ENCODE results near the gene SLC7A7. TPM values are rescaled to one million over a fixed set of nuclear protein-coding genes. Genes with fewer than 3 reads are reported as not detected.
A peak's percentile ranks its signal among the peaks of the same experiment; 100 is the strongest.

The SLC7A7 gene
- total and polyA plus RNA-seq, 4 donors = 2.8 to 14.3 (median 8.8) TPM

DNA sequence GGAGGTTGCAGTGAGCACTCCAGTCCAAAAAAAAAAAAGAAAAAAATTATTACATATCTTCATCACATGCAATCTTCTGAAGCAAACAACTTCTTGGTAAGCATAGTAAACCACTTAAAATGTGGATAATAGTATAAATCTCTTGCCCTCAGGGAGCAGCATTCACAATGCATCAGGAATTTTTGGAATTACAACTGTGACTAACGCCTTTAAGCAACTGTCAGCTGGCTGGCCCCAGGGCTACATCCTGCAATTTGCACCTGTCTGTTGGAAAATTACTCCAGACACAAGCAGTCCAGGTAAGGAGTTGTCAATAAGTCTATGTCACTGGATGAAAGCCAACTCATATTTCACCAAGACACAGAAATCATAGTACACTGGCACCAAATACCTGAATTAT lies 5.5 kb upstream of the SLC7A7 start (continued):
- TF ChIP-seq, protein P1, sequence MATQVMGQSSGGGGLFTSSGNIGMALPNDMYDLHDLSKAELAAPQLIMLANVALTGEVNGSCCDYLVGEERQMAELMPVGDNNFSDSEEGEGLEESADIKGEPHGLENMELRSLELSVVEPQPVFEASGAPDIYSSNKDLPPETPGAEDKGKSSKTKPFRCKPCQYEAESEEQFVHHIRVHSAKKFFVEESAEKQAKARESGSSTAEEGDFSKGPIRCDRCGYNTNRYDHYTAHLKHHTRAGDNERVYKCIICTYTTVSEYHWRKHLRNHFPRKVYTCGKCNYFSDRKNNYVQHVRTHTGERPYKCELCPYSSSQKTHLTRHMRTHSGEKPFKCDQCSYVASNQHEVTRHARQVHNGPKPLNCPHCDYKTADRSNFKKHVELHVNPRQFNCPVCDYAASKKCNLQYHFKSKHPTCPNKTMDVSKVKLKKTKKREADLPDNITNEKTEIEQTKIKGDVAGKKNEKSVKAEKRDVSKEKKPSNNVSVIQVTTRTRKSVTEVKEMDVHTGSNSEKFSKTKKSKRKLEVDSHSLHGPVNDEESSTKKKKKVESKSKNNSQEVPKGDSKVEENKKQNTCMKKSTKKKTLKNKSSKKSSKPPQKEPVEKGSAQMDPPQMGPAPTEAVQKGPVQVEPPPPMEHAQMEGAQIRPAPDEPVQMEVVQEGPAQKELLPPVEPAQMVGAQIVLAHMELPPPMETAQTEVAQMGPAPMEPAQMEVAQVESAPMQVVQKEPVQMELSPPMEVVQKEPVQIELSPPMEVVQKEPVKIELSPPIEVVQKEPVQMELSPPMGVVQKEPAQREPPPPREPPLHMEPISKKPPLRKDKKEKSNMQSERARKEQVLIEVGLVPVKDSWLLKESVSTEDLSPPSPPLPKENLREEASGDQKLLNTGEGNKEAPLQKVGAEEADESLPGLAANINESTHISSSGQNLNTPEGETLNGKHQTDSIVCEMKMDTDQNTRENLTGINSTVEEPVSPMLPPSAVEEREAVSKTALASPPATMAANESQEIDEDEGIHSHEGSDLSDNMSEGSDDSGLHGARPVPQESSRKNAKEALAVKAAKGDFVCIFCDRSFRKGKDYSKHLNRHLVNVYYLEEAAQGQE (IDR thresholded peaks at IDR 0.05) = no peak
- TF ChIP-seq SP1 (IDR thresholded peaks at IDR 0.05) = no peak
- TF ChIP-seq HNF4G (IDR thresholded peaks at IDR 0.05) = no peak
- TF ChIP-seq EGR1 (IDR thresholded peaks at IDR 0.05; ENCODE audit: low read depth in 2 of 2) = no peak
- TF ChIP-seq RAD21 (IDR thresholded peaks at IDR 0.05) = no peak
- TF ChIP-seq GABPA (IDR thresholded peaks at IDR 0.05 in 1 of 2, conservative IDR thresholded peaks at IDR 0.05 in 1 of 2) = no peak

DNA sequence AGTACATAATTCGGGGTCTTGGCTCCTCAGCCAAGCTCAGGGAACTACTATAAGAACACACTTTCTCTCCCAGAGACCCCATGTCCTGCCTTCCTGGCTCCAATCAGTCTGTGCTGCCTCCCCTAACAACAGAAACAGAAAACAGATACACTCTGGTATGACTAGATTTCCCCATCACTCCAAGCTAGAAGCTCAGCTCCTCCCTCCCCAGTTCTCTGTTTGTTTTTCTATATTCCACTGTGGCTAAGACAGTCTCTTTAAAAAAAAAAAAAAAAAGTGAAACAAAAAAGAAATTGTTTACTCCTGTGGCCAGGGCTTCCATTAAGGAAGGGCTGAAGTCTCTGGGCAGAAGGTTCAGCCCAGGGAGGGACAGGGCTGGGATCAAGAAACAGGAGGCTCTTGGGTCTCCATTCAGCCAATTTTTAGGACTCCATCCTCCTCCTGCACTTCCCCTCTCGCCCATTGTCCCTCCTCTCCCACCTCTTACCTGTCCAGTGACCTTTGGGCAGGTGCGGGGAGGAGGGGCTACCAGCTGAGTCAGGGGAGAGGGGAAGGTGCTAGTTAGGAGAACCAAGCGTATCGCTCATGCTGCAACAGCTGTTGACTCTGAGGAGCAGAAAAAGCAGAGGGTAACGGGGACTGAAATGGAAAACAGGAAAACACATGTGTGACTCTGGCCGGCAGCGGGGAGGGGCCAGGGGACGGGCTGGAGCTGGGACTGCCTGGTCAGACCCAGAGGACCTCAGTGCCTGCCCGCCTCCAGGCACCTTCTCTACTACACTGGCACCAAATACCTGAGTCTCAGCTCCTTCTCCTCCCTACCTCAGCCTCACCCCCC lies 4.1 kb upstream of the SLC7A7 start:
- no peak for DNase-seq (ENCODE audit: low spot score)
- H3K36me3 ChIP-seq (ENCODE audit: control insufficient read depth in 4 of 4, insufficient read depth in 3 of 4, low read depth in 1 of 4, low read length in 3 of 4) = no peaks in the 10 kb centered on the region
- no peaks in the 10 kb centered on the region for H3K27me3 ChIP-seq (ENCODE audit: control insufficient read depth in 4 of 4, insufficient read depth in 4 of 4, low read length in 3 of 4)
- H3K27ac ChIP-seq (ENCODE audit: low read depth in 1 of 2, low read length in 2 of 2) = peak overlapping the region; percentile 67 to 80
- H3K9ac ChIP-seq (ENCODE audit: low read depth in 1 of 2, low read length in 2 of 2) = peak overlapping the region; percentile 33 to 37
- H3K4me3 ChIP-seq (ENCODE audit: low read depth in 1 of 3, low read length in 3 of 3) = peak overlapping the region in 2 of 3 donors; percentile 14 to 24
- 20% methylated on average over 10 of the region's 10 CpGs for WGBS
- no peaks in the 10 kb centered on the region for H3K9me3 ChIP-seq (ENCODE audit: control insufficient read depth in 4 of 4, low read length in 3 of 4)
- TF ChIP-seq, protein P2, sequence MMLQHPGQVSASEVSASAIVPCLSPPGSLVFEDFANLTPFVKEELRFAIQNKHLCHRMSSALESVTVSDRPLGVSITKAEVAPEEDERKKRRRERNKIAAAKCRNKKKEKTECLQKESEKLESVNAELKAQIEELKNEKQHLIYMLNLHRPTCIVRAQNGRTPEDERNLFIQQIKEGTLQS (IDR thresholded peaks at IDR 0.05) = no peak
- TF ChIP-seq, protein P3, sequence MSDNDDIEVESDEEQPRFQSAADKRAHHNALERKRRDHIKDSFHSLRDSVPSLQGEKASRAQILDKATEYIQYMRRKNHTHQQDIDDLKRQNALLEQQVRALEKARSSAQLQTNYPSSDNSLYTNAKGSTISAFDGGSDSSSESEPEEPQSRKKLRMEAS (IDR thresholded peaks at IDR 0.05) = no peak
- TF ChIP-seq YY1 (IDR thresholded peaks at IDR 0.05) (no peak), SP1 (IDR thresholded peaks at IDR 0.05) (peak; percentile 14)
- peaks cover 0 to 20% (median 9%) of the 10 kb centered on the region in 4 donors for H3K4me1 ChIP-seq (ENCODE audit: control insufficient read depth in 4 of 4, insufficient read depth in 4 of 4, low read length in 3 of 4)

DNA sequence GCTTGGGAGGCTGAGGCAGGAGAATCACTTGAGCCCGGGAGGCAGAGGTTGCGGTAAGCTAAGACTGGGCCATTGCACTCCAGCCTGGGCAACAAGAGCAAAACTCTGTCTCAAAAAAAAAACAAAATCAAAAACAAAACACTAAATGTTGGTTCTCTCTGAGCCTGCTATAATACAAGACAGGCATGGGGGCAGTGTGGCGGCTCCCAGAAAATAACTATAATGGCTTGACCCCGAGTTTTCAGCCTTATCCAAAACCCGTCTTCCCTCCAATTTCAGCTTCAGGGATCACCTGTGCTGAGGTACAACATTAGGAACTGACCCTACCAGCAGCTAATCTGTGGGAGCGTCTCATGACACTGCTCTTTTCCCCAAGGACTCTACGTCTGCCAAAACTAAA lies 862 bp downstream of the SLC7A7 start:
- TF ChIP-seq, protein P1 (IDR thresholded peaks at IDR 0.05) = no peak
- no peak for TF ChIP-seq NR2F2 (IDR thresholded peaks at IDR 0.05)
- TF ChIP-seq, protein P3 (IDR thresholded peaks at IDR 0.05) = no peak
- no peak for TF ChIP-seq SP1 (IDR thresholded peaks at IDR 0.05)
- H3K9ac ChIP-seq (ENCODE audit: low read depth in 1 of 2, low read length in 2 of 2) = no peak overlapping the region
- peak overlapping the region in 1 of 3 donors; percentile 27 for H3K4me3 ChIP-seq (ENCODE audit: low read depth in 1 of 3, low read length in 3 of 3)

More for the DNA sequence above, 862 bp downstream of the SLC7A7 start:
- Histone ChIP-seq H3K4me1 (ENCODE audit: control insufficient read depth in 4 of 4, insufficient read depth in 4 of 4, low read length in 3 of 4) (no peaks in the 10 kb centered on the region), H3K27ac (ENCODE audit: low read depth in 1 of 2, low read length in 2 of 2) (no peak overlapping the region), H3K36me3 (ENCODE audit: control insufficient read depth in 4 of 4, insufficient read depth in 3 of 4, low read depth in 1 of 4, low read length in 3 of 4) (no peaks in the 10 kb centered on the region), H3K27me3 (ENCODE audit: control insufficient read depth in 4 of 4, insufficient read depth in 4 of 4, low read length in 3 of 4) (no peaks in the 10 kb centered on the region), H3K9me3 (ENCODE audit: control insufficient read depth in 4 of 4, low read length in 3 of 4) (no peaks in the 10 kb centered on the region)
- DNase-seq (ENCODE audit: low spot score) = no peak
- 75% methylated on average over 7 of the region's 7 CpGs for WGBS

Data from liver (tissue), 9 donors.